ENCODE measurements around the gene CPSF7. TPM values are rescaled to one million over a fixed set of nuclear protein-coding genes. Genes with fewer than 3 reads are reported as not detected.

Gene CPSF7
- 92.9 and 93.6 TPM in 2 replicates for polyA plus RNA-seq (2013)

- DNase-seq: peak; percentile 95 to 97
- Histone ChIP-seq H3K79me1 (ENCODE audit: low read length) (peaks cover 10% of the 10 kb centered on the region), H3K14ac (ENCODE audit: low read length) (peak within 1 kb of the TSS; percentile 97), H3K9ac (ENCODE audit: low read length) (peak within 1 kb of the TSS; percentile 100), H2AK5ac (ENCODE audit: low read length) (peak within 1 kb of the TSS; percentile 90), H3K79me2 (ENCODE audit: control insufficient read depth, insufficient read depth, low read length, poor library complexity) (peaks cover 18% of the 10 kb centered on the region), H2BK12ac (ENCODE audit: low read length) (no peak within 1 kb of the TSS), H4K12ac (ENCODE audit: low read depth, low read length) (peak within 1 kb of the TSS; percentile 96), H2BK120ac (ENCODE audit: insufficient read depth, low read length, poor library complexity) (peak within 1 kb of the TSS; percentile 82), H3K27ac (ENCODE audit: low read depth, low read length) (peak within 1 kb of the TSS; percentile 98), H3K27me3 (ENCODE audit: insufficient read depth, low read length) (no peaks in the 10 kb centered on the region), H2AFZ (ENCODE audit: insufficient read depth, low read length, poor library complexity) (peak within 1 kb of the TSS; percentile 94), H4K8ac (ENCODE audit: low read depth, low read length) (peak within 1 kb of the TSS; percentile 97), H3K4me1 (ENCODE audit: control insufficient read depth in 1 of 2, insufficient read depth in 2 of 2, low read length in 2 of 2) (peaks cover 3% of the 10 kb centered on the region in 2 experiments), H2BK5ac (ENCODE audit: low read depth, low read length, poor library complexity) (peak within 1 kb of the TSS; percentile 91), H3K23ac (ENCODE audit: low read length) (no peak within 1 kb of the TSS), H3K4me3 (ENCODE audit: low read depth, low read length) (peak within 1 kb of the TSS; percentile 100), H3K4me2 (ENCODE audit: low read length) (peak within 1 kb of the TSS; percentile 83), H3K36me3 (ENCODE audit: control insufficient read depth in 1 of 2, insufficient read depth in 2 of 2, low read length in 2 of 2) (peaks cover 13 to 30% of the 10 kb centered on the region in 2 experiments), H3K18ac (ENCODE audit: low read length) (peak within 1 kb of the TSS; percentile 99), H4K91ac (ENCODE audit: low read depth, low read length) (peak within 1 kb of the TSS; percentile 95), H3K4ac (ENCODE audit: low read depth, low read length) (peak within 1 kb of the TSS; percentile 98), H3K9me3 (ENCODE audit: insufficient read depth, low read depth, low read length) (peaks cover 1% of the 10 kb centered on the region)
- no CpG with 5 or more reads among the region's 82 CpGs for WGBS (ENCODE audit: extremely low coverage, insufficient coverage, insufficient read length)
Measured at GRCh38 chr11:61429691-61430582, at the start of gene CPSF7, which contains the start of gene SDHAF2. Gene CPSF7, minus strand, starts transcription at chr11:61429975. Its CDS starts 740 bp downstream, at chr11:61429235. Gene SDHAF2, plus strand, starts transcription at chr11:61430124. Its CDS starts 23 bp downstream, at chr11:61430147.

- Histone ChIP-seq H4K12ac (ENCODE audit: low read depth, low read length) (no peak overlapping the region), H3K4ac (ENCODE audit: low read depth, low read length) (no peak overlapping the region), H2BK12ac (ENCODE audit: low read length) (no peak overlapping the region), H3K27me3 (ENCODE audit: insufficient read depth, low read length) (no peaks in the 10 kb centered on the region), H2BK5ac (ENCODE audit: low read depth, low read length, poor library complexity) (no peak overlapping the region), H2BK120ac (ENCODE audit: insufficient read depth, low read length, poor library complexity) (no peak overlapping the region), H3K36me3 (ENCODE audit: control insufficient read depth in 1 of 2, insufficient read depth in 2 of 2, low read length in 2 of 2) (no peaks in the 10 kb centered on the region), H3K79me2 (ENCODE audit: control insufficient read depth, insufficient read depth, low read length, poor library complexity) (no peaks in the 10 kb centered on the region), H3K23ac (ENCODE audit: low read length) (no peak overlapping the region), H3K9me3 (ENCODE audit: insufficient read depth, low read depth, low read length) (no peaks in the 10 kb centered on the region), H4K8ac (ENCODE audit: low read depth, low read length) (peak overlapping the region; percentile 49), H3K4me3 (ENCODE audit: low read depth, low read length) (no peak overlapping the region), H3K4me2 (ENCODE audit: low read length) (no peak overlapping the region), H4K91ac (ENCODE audit: low read depth, low read length) (no peak overlapping the region), H3K9ac (ENCODE audit: low read length) (no peak overlapping the region), H2AK5ac (ENCODE audit: low read length) (peak overlapping the region; percentile 66), H3K4me1 (ENCODE audit: control insufficient read depth in 1 of 2, insufficient read depth in 2 of 2, low read length in 2 of 2) (peaks cover 12 to 18% of the 10 kb centered on the region in 2 experiments), H3K27ac (ENCODE audit: low read depth, low read length) (no peak overlapping the region), H3K18ac (ENCODE audit: low read length) (no peak overlapping the region), H2AFZ (ENCODE audit: insufficient read depth, low read length, poor library complexity) (no peak overlapping the region), H3K79me1 (ENCODE audit: low read length) (peaks cover 2% of the 10 kb centered on the region), H3K14ac (ENCODE audit: low read length) (peak overlapping the region; percentile 32)
- DNase-seq: peak; percentile 13 to 56
- no CpG with 5 or more reads among the region's 18 CpGs for WGBS (ENCODE audit: extremely low coverage, insufficient coverage, insufficient read length)
Measured at GRCh38 chr11:61477727-61478148, 48.0 kb upstream of the CPSF7 start.

- no peaks in the 10 kb centered on the region for H3K27me3 ChIP-seq (ENCODE audit: insufficient read depth, low read length)
- H3K23ac ChIP-seq (ENCODE audit: low read length): no peak overlapping the region
- H3K36me3 ChIP-seq (ENCODE audit: control insufficient read depth in 1 of 2, insufficient read depth in 2 of 2, low read length in 2 of 2): no peaks in the 10 kb centered on the region
- no peak overlapping the region for H4K12ac ChIP-seq (ENCODE audit: low read depth, low read length)
- H3K4me2 ChIP-seq (ENCODE audit: low read length): no peak overlapping the region
- no peak overlapping the region for H3K9ac ChIP-seq (ENCODE audit: low read length)
- H3K79me2 ChIP-seq (ENCODE audit: control insufficient read depth, insufficient read depth, low read length, poor library complexity): no peaks in the 10 kb centered on the region
- no peak overlapping the region for H2BK12ac ChIP-seq (ENCODE audit: low read length)
- H4K8ac ChIP-seq (ENCODE audit: low read depth, low read length): no peak overlapping the region
- no peak overlapping the region for H2AK5ac ChIP-seq (ENCODE audit: low read length)
- H2AFZ ChIP-seq (ENCODE audit: insufficient read depth, low read length, poor library complexity): no peak overlapping the region
- H3K79me1 ChIP-seq (ENCODE audit: low read length): peaks cover 3% of the 10 kb centered on the region
- H2BK120ac ChIP-seq (ENCODE audit: insufficient read depth, low read length, poor library complexity): no peak overlapping the region
- no peaks in the 10 kb centered on the region for H3K9me3 ChIP-seq (ENCODE audit: insufficient read depth, low read depth, low read length)
- H2BK5ac ChIP-seq (ENCODE audit: low read depth, low read length, poor library complexity): no peak overlapping the region
- H3K27ac ChIP-seq (ENCODE audit: low read depth, low read length): no peak overlapping the region
- H3K4me1 ChIP-seq (ENCODE audit: control insufficient read depth in 1 of 2, insufficient read depth in 2 of 2, low read length in 2 of 2): peaks cover 12 to 15% of the 10 kb centered on the region in 2 experiments
- H3K18ac ChIP-seq (ENCODE audit: low read length): no peak overlapping the region
- no CpG with 5 or more reads among the region's 8 CpGs for WGBS (ENCODE audit: extremely low coverage, insufficient coverage, insufficient read length)
- DNase-seq: no peak
- H4K91ac ChIP-seq (ENCODE audit: low read depth, low read length): no peak overlapping the region
- H3K14ac ChIP-seq (ENCODE audit: low read length): no peak overlapping the region
- H3K4ac ChIP-seq (ENCODE audit: low read depth, low read length): no peak overlapping the region
- H3K4me3 ChIP-seq (ENCODE audit: low read depth, low read length): no peak overlapping the region
Measured at GRCh38 chr11:61477126-61477525, 47.4 kb upstream of the CPSF7 start.

GRCh38 chr11:61476371-61476770 is 46.6 kb upstream of the CPSF7 start:
- Histone ChIP-seq H2BK5ac (ENCODE audit: low read depth, low read length, poor library complexity) (no peak overlapping the region), H4K91ac (ENCODE audit: low read depth, low read length) (no peak overlapping the region), H3K18ac (ENCODE audit: low read length) (no peak overlapping the region), H3K14ac (ENCODE audit: low read length) (no peak overlapping the region), H3K9ac (ENCODE audit: low read length) (no peak overlapping the region), H2BK12ac (ENCODE audit: low read length) (no peak overlapping the region), H3K36me3 (ENCODE audit: control insufficient read depth in 1 of 2, insufficient read depth in 2 of 2, low read length in 2 of 2) (no peaks in the 10 kb centered on the region), H3K79me2 (ENCODE audit: control insufficient read depth, insufficient read depth, low read length, poor library complexity) (no peaks in the 10 kb centered on the region), H3K27ac (ENCODE audit: low read depth, low read length) (no peak overlapping the region), H3K79me1 (ENCODE audit: low read length) (peaks cover 3% of the 10 kb centered on the region), H4K12ac (ENCODE audit: low read depth, low read length) (no peak overlapping the region), H3K4me1 (ENCODE audit: control insufficient read depth in 1 of 2, insufficient read depth in 2 of 2, low read length in 2 of 2) (peaks cover 11 to 17% of the 10 kb centered on the region in 2 experiments), H3K4me3 (ENCODE audit: low read depth, low read length) (no peak overlapping the region), H2BK120ac (ENCODE audit: insufficient read depth, low read length, poor library complexity) (no peak overlapping the region), H3K4ac (ENCODE audit: low read depth, low read length) (no peak overlapping the region), H4K8ac (ENCODE audit: low read depth, low read length) (no peak overlapping the region), H3K4me2 (ENCODE audit: low read length) (no peak overlapping the region), H2AFZ (ENCODE audit: insufficient read depth, low read length, poor library complexity) (no peak overlapping the region), H3K23ac (ENCODE audit: low read length) (no peak overlapping the region), H3K9me3 (ENCODE audit: insufficient read depth, low read depth, low read length) (no peaks in the 10 kb centered on the region), H2AK5ac (ENCODE audit: low read length) (no peak overlapping the region), H3K27me3 (ENCODE audit: insufficient read depth, low read length) (no peaks in the 10 kb centered on the region)
- DNase-seq: no peak
- no CpG with 5 or more reads among the region's 3 CpGs for WGBS (ENCODE audit: extremely low coverage, insufficient coverage, insufficient read length)

Measured in trophoblast cell (in vitro differentiated cells and primary cell).